Stimulated activated CD8-positive, alpha-beta memory T cell treated with anti-CD3 and anti-CD28 coated beads, Interleukin-15, amount 100 ng/mL, for 4 hours (primary cell): ENCODE results near the gene BGLAP.

ENCODE experiments used
- DNase-seq, 2 donors: peaks; one replicate each; pipeline ENCODE4 v3.0.0-alpha.2; 2020; ENCODE audit warnings: low read depth in 2 of 2

BGLAP gene

DNA sequence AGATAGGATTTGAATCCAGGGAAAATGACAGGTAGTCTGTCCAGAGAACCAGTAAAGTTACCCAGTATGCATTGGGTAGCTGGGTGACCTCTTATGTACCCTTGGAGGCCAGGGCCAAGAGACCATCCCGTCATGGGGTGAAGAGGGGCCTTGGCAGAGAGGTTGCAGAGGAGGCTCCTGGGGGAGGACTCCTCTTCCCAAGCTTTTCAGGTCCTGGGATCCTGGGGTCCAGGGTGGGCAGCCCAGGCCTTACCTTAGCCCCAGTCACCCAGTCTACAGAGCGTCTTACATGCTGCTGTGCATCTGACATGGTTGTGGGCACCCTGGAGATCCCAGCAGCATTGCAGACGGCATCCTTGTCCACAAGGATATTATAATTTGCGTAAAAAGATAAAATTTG lies 15.2 kb upstream of the BGLAP start:
- no peak for DNase-seq

DNA sequence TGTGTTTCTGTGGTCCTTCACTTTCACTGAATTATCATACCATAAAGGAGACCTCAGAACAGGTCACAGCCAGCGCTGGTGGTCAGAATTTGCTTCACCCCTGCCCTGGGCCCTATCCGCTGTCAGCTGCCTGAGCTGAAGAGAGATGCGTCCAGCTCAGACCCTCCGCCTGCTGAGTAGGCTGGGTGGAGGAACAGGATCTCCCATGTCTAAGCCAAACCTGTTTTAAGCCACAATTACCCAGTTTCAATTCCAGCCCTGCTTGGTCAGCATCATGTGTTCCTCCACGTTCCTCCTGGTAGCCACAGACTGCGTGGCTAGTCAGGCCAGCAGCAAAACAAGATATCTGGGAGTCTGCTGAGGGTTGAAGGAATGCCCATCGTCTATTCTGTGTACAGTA lies 13.5 kb upstream of the BGLAP start:
- DNase-seq: no peak

DNA sequence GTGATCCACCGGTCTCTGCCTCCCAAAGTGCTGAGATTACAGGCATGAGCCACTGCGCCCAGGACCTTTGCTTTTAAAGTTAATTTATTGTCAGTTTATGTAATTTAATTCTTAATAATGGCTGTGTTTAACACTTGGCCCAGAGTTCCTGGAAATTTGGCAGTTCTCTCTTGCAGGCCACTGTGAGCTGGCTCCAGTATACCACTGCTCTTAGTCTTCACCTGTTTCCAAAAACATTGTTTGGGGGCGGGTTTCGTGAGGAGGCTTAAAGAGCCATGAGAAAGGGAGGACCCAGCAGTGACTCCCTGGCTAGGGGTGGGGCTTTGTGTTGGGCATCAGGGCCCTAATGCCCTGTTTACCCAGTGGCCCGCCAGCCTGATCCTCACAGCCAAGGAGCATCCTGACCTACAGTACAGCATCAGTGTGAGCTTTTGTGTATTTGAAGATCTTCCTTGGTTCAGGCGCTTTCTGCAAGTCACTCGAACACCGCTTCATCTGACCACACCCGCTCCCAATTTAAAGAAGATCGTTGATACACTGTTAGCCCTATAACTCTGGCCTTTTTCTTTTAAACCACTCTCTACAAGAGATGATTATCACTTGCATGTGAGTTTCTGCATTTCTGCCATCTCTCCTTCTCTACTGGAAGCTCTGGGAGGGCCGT lies 12.0 kb upstream of the BGLAP start:
- DNase-seq: no peak

GRCh38 chr1:156230473-156230837 lies 11.5 kb upstream of the BGLAP start:
- DNase-seq: no peak

DNA sequence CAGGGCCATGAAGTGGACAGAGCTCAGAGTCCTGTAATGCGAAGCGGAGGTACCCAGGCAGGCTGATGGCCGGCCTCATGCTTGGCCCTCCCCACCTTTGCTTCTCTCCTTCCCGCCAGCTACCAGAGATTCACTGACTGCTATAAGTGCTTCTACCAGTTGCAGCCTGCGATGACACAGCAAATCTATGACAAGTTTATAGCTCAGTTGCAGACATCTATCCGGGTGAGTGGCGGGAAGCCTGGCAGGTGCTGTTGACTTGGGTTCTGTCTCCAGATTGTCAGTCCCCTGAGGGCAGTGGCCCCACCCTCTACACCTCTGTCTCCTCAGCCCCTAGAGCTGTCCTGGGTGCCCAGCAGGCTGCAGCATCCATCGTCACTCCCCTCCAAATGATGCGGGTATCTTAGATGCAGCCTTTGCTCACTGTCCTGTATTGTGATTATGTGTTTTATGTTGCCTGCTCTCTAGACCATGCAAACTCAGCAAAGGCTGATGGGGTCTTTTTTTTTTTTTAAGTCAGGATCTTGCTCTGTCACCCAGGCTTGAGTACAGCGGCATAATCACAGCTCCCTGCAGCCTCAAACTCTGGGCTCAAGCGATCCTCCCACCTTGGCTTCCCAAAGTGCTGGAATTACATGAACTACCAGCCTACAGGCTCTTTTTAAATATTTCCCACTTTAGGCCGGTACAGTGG lies 9.6 kb upstream of the BGLAP start:
- DNase-seq: no peak

- no peak for DNase-seq
These were observed 8.4 kb upstream of the BGLAP start for GRCh38 chr1:156233426-156234127.

GRCh38 chr1:156236164-156236563 lies 5.8 kb upstream of the BGLAP start:
- DNase-seq: no peak

DNA sequence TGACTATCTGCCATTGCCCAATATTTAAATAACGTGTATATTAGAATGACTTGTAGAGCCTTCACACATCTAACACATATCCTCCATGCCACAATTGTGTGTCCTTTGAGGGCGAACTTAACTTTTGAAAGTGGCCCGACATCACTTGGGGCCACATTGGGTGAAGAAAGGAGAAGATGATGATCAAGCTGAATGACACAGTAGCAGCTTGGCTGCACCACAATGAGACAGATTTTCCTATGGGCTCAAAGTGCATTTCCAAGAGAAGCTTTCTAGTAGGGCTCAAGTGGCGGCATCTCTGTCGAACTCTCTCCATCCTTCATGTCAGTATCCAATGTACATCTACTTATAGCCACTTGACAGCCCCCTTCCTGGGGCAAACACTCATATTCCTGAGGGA lies 3.7 kb upstream of the BGLAP start:
- DNase-seq: no peak

- no peak for DNase-seq
These were observed 623 bp upstream of the BGLAP start for GRCh38 chr1:156241311-156241811.

- DNase-seq: no peak
These were observed 754 bp downstream of the BGLAP start for GRCh38 chr1:156242738-156243137.

DNA sequence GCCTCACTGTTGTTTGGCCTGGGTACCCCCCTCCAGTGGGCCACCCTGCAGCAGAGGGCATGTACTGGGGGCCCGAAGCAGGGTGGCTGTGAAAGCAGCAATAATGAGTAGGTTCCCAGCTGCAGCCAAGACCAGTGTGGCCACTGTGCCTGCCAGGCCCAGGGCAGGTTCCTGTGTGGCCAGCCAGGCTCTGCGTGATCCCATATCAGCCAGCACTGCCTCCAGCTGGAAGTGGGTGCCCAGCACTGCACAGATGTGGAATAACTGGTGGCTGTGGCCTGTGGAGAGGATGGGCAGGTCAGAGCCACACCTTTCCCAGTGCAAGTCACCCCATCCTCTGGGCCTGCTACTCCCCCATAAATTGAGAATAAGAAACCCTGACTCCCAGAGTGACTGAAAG lies 2.1 kb downstream of the BGLAP start:
- DNase-seq: no peak

DNA sequence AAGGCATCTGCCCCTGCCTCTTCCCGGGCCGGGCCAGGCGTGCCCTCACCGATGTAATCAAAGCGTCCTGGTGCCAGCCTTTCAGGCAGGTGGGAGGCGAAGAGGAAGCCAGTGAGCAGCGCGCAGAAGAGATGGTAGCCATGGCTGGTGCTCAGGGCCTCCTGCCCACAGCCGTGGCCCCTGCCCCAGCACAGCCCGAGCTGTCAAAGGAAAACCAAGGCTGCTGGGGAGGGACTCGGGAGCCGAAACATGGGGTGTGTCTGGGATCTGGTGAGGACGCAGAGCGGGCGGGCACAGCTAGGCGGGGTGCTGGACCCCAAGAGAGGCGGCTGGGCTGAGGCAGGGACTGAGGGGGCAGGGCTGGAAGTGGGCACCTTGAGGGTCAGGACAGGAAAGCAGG lies 2.7 kb downstream of the BGLAP start:
- DNase-seq: no peak

GRCh38 chr1:156245451-156246232 lies 3.7 kb downstream of the BGLAP start:
- no peak for DNase-seq

DNA sequence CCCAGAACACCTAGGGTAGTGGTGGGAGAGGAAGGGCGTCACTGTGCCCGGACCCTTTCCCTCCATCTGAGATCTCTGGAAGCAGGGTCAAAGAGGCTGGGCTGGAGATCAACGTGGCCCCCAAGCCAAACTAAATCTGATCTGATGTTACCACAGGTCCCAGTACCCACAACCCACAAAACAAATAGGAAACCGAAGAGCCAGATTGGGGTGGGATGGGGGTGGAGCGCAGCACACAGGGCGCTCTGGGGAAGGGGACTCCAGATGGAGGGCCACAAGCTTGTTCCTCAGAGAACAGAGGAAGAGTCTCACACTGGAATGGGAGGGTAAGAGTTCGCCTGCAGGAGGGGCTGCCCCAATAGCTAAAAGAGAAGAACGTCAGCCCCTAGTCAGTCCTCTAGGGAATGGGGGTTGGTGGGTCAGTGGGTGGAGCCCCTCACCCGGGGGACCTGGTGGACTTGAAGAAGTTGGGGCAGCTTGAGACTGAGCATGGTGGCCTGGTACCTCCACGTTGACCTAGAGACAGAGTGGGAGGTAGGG lies 4.3 kb downstream of the BGLAP start:
- DNase-seq: no peak

DNA sequence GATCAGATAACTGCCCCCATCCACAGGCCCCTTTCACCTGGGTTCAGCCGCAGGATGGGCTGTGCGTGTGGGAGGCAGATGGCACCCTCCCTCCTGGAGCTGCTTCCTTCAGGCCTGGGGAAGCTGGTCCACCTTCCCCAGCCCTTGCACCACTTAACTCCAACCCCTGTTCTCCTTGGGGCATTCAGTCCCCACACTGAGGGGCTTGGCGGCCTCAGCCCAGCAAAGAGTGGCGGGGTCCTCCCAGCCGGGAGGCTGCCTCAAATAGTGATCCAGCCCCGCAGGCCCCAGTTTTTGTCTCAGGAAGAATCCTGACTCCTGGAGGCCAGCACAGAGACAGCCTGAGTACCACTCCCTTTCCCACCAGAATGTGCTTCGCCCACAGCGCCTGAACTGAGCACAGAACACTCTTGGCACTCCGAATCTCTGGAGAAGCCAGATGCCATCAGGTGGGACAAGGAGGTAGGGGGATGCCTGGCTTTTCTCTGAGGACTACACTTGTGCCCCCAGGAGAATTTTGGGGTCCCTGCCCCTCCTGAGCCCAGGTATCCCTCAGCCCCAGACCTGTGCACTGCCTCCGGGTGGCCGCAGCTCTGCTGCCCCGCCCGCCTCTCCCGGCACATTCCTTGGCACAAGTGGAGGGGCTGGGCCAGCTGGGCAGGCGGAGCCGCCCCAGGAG lies 4.9 kb downstream of the BGLAP start:
- no peak for DNase-seq

DNA sequence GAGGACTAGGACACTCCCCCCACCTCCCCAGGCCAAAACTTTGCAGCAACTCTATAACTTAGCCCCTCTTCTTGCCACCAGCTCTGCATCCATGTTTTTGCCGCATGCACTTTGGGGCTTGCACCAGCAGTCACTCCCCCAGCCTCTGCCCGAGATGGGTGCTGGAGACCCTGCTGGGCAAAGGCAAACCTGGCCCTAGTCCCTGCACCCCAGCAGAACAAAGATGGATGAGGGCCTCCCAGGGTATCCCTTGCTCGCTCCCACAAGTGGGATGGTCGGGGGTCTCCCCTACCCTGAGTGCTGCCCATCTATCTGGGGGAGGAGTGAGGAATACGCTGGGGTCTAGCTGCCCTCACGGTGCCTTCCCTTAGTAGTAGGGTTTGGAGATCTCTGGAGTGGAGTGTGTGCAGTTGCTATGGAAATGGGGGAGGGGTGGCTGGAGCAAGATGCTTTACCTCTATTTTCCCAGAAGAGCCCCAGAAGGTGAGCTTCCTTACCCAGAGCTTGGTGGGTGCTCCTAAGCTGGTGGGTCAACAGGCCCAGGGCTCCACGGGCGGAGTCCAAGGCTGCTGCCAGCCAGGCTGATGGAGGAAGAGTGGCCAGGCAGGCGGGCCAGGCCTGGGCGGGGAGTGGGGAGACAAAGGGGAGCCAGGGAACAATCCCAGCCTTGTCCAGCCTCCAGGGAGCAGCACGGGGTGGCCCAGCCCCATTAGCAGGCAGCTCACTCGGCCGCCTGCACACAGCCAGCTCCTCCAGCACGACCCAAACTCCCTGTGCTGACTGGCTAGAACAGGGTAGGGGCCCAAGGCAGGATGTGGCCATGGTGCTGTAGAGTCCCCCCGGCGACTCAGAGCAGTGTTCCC lies 5.7 kb downstream of the BGLAP start, which contains the start of gene PAQR6:
TSS of gene PAQR6 (minus strand) at position 597 of the 863 bp plus-strand sequence. CDS start 1,325 bp downstream, outside the sequence.
- no peak for DNase-seq

DNA sequence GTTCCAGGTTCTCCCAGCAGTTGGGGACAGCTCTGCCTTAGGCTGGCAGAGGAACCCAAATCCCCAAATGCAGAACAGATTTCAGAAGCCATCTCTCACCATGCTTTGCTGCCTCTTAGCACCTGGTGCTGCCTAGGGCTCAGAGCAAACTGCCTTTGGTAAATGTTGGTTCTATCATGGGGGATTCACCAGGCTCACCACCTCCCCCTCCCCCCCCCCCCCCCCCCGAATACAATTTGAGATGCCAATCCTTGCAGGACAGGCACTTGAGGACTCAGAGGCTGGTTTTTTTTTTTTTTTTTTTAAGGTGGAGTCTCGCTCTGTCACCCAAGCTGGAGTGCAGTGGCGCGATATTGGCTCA lies 6.3 kb downstream of the BGLAP start:
- DNase-seq: no peak

- DNase-seq: no peak
These were observed 7.6 kb downstream of the BGLAP start for GRCh38 chr1:156249593-156249992.

GRCh38 chr1:156251527-156251926 lies 9.5 kb downstream of the BGLAP start:
- DNase-seq: no peak

DNA sequence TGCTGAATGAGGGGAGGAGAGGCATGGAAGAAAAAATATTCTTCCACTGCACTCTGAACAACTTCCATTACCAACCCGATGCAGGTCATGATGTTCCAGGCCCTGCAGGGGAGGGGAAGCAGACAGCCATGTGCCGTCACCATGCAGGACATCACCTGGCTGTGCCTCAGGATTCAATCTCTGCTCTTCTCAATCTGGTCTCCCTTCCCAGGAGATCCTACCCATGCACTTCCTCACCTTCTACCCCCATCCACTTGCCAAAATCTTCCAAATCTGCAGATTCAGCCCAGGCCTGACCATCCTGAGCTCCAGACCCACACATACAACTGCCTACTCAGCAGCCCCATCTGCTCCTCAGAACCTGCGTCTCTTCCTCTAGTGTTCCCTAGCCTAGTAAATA lies 11.7 kb downstream of the BGLAP start:
- DNase-seq: no peak
